Mesenchymal stem cell (in vitro differentiated cells and primary cell): Measurements from ENCODE around the gene NFIB.

Source experiments
- DNase-seq: peaks from one replicate; pipeline ENCODE4 v3.0.0-alpha.2; 2013
- H2AFZ ChIP-seq: one replicate; pipeline ENCODE4 v1.6.1; 2013; ENCODE audit warnings: low read depth, mild to moderate bottlenecking, control low read depth, inconsistent platforms, low read length, moderate library complexity
- H2AK5ac ChIP-seq: 2 replicates; pipeline ENCODE4 v1.6.1; 2013; ENCODE audit warnings: low read length, moderate library complexity, mild to moderate bottlenecking, inconsistent platforms; ENCODE audit not compliant: severe bottlenecking
- H2BK120ac ChIP-seq: one replicate; pipeline ENCODE4 v1.6.1; 2013; ENCODE audit warnings: low read depth, mild to moderate bottlenecking, inconsistent platforms, low read length, moderate library complexity
- H2BK12ac ChIP-seq, 2 experiments: one replicate each; pipeline ENCODE4 v1.6.1; 2013; ENCODE audit warnings: inconsistent platforms in 2 of 2, low read length in 2 of 2, mild to moderate bottlenecking in 2 of 2, moderate library complexity in 2 of 2, control low read depth in 1 of 2
- H2BK15ac ChIP-seq: one replicate; pipeline ENCODE4 v1.6.1; 2013; ENCODE audit warnings: mild to moderate bottlenecking, low read depth, inconsistent platforms; ENCODE audit not compliant: poor library complexity, severe bottlenecking
- H2BK5ac ChIP-seq: 2 replicates; pipeline ENCODE4 v1.6.1; 2013; ENCODE audit warnings: low read depth, mild to moderate bottlenecking, low read length, control low read depth, inconsistent platforms; ENCODE audit not compliant: poor library complexity, severe bottlenecking
- H3K14ac ChIP-seq, 2 experiments: one replicate each; pipeline ENCODE4 v1.6.1; 2013; ENCODE audit warnings: inconsistent platforms in 2 of 2, low read length in 2 of 2, control low read depth in 1 of 2, mild to moderate bottlenecking in 1 of 2, moderate library complexity in 1 of 2
- H3K18ac ChIP-seq, 2 experiments: one replicate each; pipeline ENCODE4 v1.6.1; 2013; ENCODE audit warnings: inconsistent platforms in 2 of 2, low read length in 2 of 2, control low read depth in 1 of 2, low read depth in 1 of 2, mild to moderate bottlenecking in 1 of 2
- H3K23ac ChIP-seq, 2 experiments: one replicate each; pipeline ENCODE4 v1.6.1; 2013; ENCODE audit warnings: inconsistent platforms in 2 of 2, low read length in 2 of 2, mild to moderate bottlenecking in 2 of 2, moderate library complexity in 2 of 2, control low read depth in 1 of 2
- H3K27ac ChIP-seq: 2 replicates; pipeline ENCODE4 v1.5.1; 2013; ENCODE audit warnings: mild to moderate bottlenecking, moderate library complexity, low read length, control low read depth, inconsistent platforms; ENCODE audit not compliant: poor library complexity, severe bottlenecking
- H3K27me3 ChIP-seq, 2 experiments: 2 replicates each; pipeline versions ENCODE4 v1.6.1 to v1.7.0; 2013; ENCODE audit warnings: low read length in 2 of 2, mild to moderate bottlenecking in 2 of 2, moderate library complexity in 2 of 2, control low read depth in 1 of 2, inconsistent platforms in 1 of 2; ENCODE audit not compliant: control insufficient read depth in 1 of 2, insufficient read depth in 1 of 2
- H3K36me3 ChIP-seq, 2 experiments: 2 replicates each; pipeline versions ENCODE4 v1.6.1 to v1.7.0; 2013; ENCODE audit warnings: low read length in 2 of 2, control low read depth in 1 of 2, inconsistent platforms in 1 of 2, low read depth in 1 of 2, mild to moderate bottlenecking in 1 of 2; ENCODE audit not compliant: insufficient read depth in 2 of 2, control insufficient read depth in 1 of 2
- H3K4ac ChIP-seq, 2 experiments: one replicate each; pipeline ENCODE4 v1.6.1; 2013; ENCODE audit warnings: inconsistent platforms in 2 of 2, low read length in 2 of 2, mild to moderate bottlenecking in 2 of 2, moderate library complexity in 2 of 2, control low read depth in 1 of 2, low read depth in 1 of 2
- H3K4me1 ChIP-seq: 2 replicates; pipeline ENCODE4 v1.6.1; 2013; ENCODE audit warnings: low read depth, low read length, control low read depth; ENCODE audit not compliant: control insufficient read depth, insufficient read depth
- H3K4me2 ChIP-seq: 2 replicates; pipeline ENCODE4 v1.6.1; 2013; ENCODE audit warnings: low read length, mild to moderate bottlenecking, inconsistent platforms; ENCODE audit not compliant: poor library complexity, severe bottlenecking
- H3K4me3 ChIP-seq, 2 experiments: 2 replicates each; pipeline versions ENCODE4 v1.5.1 to v1.7.0; 2013; ENCODE audit warnings: low read length in 2 of 2, mild to moderate bottlenecking in 2 of 2, control low read depth in 1 of 2, low read depth in 1 of 2; ENCODE audit not compliant: insufficient read depth in 1 of 2
- H3K79me1 ChIP-seq: replicated peaks from 2 replicates; pipeline ENCODE4 v1.6.1; 2013; ENCODE audit warnings: mild to moderate bottlenecking, control low read depth, low read length, inconsistent platforms; ENCODE audit not compliant: poor library complexity, severe bottlenecking
- H3K9ac ChIP-seq: 2 replicates; pipeline ENCODE4 v1.7.0; 2013; ENCODE audit warnings: mild to moderate bottlenecking, low read length, moderate library complexity
- H3K9me3 ChIP-seq: 2 replicates; pipeline ENCODE4 v1.7.0; 2013; ENCODE audit warnings: mild to moderate bottlenecking, low read length; ENCODE audit not compliant: control insufficient read depth
- H4K8ac ChIP-seq: one replicate; pipeline ENCODE4 v1.6.1; 2013; ENCODE audit warnings: inconsistent platforms, mild to moderate bottlenecking, low read length, moderate library complexity
- H4K91ac ChIP-seq: one replicate; pipeline ENCODE4 v1.6.1; 2013; ENCODE audit warnings: mild to moderate bottlenecking, low read length, inconsistent platforms
- WGBS: methylation state at CpG from one replicate; pipeline ENCODE4 v1.1.7; 2013; ENCODE audit warnings: mixed read lengths; 5-methylcytosine and 5-hydroxymethylcytosine counted together

The NFIB gene

DNA sequence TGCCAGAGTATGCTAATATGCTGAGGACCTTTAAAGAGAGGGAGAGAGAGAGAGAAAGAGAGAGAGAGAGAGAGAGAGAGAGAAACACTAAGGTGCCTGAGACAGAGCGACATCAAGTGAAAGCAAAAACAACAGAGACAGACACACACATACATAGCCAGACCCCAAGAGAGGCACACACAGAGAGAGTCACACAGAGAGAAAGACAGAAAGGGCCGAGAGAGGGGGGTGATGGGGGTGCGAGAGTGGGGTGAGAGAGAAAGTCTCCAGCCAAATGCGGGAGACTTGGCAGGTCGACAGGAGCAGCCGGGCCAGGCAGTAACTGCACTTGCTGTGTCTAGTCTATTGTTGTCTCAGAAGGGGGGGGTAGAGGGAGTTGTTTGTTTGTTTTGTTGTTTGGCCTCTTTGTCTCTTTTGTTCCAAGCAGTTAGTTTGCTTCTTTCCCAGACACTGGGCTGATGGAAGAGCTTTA lies 30.1 kb upstream of the NFIB start:
- Histone ChIP-seq H4K91ac (no peak overlapping the region), H3K4me3 (peak overlapping the region in 1 of 2 experiments; percentile 63), H3K4me1 (peaks cover 32% of the 10 kb centered on the region), H3K4ac (no peak overlapping the region), H3K27ac (no peak overlapping the region), H3K9ac (peak overlapping the region; percentile 54), H3K79me1 (no peaks in the 10 kb centered on the region), H3K9me3 (no peaks in the 10 kb centered on the region), H3K4me2 (no peak overlapping the region), H3K27me3 (peaks cover 83 to 100% of the 10 kb centered on the region in 2 experiments), H3K14ac (no peak overlapping the region), H3K18ac (no peak overlapping the region), H2BK5ac (no peak overlapping the region), H4K8ac (no peak overlapping the region), H3K23ac (no peak overlapping the region), H2AK5ac (no peak overlapping the region), H2BK15ac (no peak overlapping the region), H2AFZ (no peak overlapping the region), H3K36me3 (no peaks in the 10 kb centered on the region), H2BK12ac (no peak overlapping the region), H2BK120ac (no peak overlapping the region)
- no peak for DNase-seq
- 26% methylated on average over 5 of the region's 6 CpGs for WGBS

DNA sequence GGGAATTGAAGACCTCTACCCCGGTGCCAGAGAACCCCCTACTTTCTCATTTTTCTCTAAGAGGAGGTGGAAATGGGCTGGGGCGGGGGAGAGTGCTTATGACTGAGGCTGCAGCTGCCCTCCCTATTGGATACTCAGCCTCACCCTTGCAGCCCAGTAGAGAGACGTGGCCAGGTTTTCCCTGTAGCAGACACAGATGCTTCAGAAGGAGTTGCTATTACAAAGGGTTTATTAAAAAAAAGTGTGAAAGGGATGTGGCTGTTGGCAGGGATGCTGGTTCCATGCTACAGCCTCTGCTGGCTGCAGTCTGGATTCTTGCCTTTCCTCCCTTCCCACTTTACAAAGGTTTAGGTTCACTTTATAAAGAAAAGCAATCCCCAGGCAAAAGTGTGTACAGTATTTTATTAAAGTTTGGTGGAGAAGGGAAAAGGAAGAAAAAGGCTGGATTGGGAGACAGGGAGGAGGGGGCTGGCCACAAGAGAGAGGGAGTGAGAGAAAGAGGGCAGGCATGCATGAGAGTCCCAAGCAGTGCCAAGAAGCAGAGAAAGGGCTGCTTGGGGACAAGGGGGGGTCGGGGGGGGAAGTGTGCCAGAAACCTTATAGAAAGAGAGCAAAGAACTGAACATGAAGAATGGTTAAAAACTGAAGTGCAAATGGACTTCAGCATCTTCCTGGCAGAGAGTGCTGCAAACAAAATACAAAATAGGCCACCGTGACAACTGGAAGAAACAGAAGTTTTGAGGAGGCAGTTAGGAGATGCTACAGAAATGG lies 29.5 kb upstream of the NFIB start:
- H3K14ac ChIP-seq: no peak overlapping the region
- no peak overlapping the region for H3K18ac ChIP-seq
- no peak overlapping the region for H3K23ac ChIP-seq
- no peak overlapping the region for H4K8ac ChIP-seq
- H2AFZ ChIP-seq: no peak overlapping the region
- H3K79me1 ChIP-seq: no peaks in the 10 kb centered on the region
- H3K4me1 ChIP-seq: peaks cover 27% of the 10 kb centered on the region
- no peak for DNase-seq
- H3K9ac ChIP-seq: peak overlapping the region; percentile 54
- H2BK12ac ChIP-seq: no peak overlapping the region
- no peak overlapping the region for H2BK5ac ChIP-seq
- no peak overlapping the region for H2AK5ac ChIP-seq
- H2BK15ac ChIP-seq: no peak overlapping the region
- H3K27ac ChIP-seq: no peak overlapping the region
- peak overlapping the region in 1 of 2 experiments; percentile 63 for H3K4me3 ChIP-seq
- H3K9me3 ChIP-seq: no peaks in the 10 kb centered on the region
- H3K4me2 ChIP-seq: no peak overlapping the region
- H3K27me3 ChIP-seq: peaks cover 76 to 96% of the 10 kb centered on the region in 2 experiments
- no peak overlapping the region for H3K4ac ChIP-seq
- H3K36me3 ChIP-seq: no peaks in the 10 kb centered on the region
- WGBS: 45% methylated on average over 3 of the region's 5 CpGs
- H2BK120ac ChIP-seq: no peak overlapping the region
- H4K91ac ChIP-seq: no peak overlapping the region

DNA sequence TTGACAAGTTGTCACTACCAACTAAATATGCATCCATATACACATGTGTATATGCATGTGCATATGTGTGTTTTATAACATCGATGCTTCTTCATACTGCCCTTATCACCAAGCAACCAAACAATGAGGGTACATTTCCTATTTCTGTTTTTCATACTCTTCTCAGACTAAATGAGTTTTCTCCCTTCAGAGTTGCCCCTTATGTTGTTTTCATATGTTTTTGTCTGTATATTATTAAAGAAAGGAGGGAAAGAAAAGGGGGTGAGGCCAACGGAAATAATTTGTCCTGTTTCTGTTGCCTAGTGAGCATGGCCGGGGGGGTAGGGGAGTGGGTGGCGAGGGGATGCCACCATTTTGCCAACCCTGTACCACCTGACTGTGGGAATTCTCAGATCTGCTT lies 28.8 kb upstream of the NFIB start:
- Histone ChIP-seq H3K14ac (no peak overlapping the region), H3K27ac (no peak overlapping the region), H3K4me3 (no peak overlapping the region), H2AK5ac (no peak overlapping the region), H3K79me1 (no peaks in the 10 kb centered on the region), H3K4ac (no peak overlapping the region), H3K4me2 (no peak overlapping the region), H3K18ac (no peak overlapping the region), H4K91ac (no peak overlapping the region), H4K8ac (no peak overlapping the region), H3K9ac (no peak overlapping the region), H3K23ac (no peak overlapping the region), H2BK15ac (no peak overlapping the region), H2BK12ac (no peak overlapping the region), H2BK120ac (no peak overlapping the region), H2AFZ (no peak overlapping the region), H3K36me3 (no peaks in the 10 kb centered on the region), H3K4me1 (peaks cover 20% of the 10 kb centered on the region), H3K27me3 (peaks cover 69 to 89% of the 10 kb centered on the region in 2 experiments), H3K9me3 (no peaks in the 10 kb centered on the region), H2BK5ac (no peak overlapping the region)
- WGBS: 78% methylated on average over 4 of the region's 4 CpGs
- DNase-seq: no peak

DNA sequence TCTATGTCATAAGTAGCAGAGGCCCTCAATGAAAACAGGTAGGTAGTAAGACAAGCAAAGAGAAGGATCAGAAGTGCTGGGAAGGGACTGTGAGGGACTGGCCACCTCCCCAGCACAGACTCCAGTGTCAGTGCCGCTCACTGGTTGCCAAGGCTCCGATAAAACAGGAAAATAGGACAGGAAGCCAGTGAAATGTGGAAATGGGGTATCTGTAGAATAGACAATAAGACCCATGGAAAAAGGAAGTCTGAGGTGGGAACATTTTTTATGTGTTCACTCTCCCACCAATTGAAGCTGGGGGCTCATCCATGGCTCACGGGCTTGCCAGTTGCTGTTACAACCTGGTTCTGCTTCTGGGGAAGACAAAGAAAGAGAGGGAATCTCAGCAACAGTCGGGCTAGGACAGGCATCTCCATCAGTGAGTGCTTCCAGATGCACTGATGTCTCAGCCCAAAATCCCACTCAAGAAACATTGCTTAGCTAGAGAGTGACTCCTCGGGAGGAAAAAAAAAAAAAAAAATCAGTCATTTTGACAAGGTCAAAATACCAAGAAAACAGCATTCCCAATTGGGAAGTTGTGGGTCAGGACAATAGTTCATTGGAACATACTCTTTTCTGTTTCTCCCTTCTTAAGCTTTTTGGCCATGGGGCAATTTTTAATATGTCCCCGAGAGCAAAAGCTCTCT lies 27.6 kb upstream of the NFIB start:
- Histone ChIP-seq H2BK15ac (no peak overlapping the region), H3K27me3 (peaks cover 58 to 78% of the 10 kb centered on the region in 2 experiments), H3K9ac (no peak overlapping the region), H3K79me1 (no peaks in the 10 kb centered on the region), H3K14ac (no peak overlapping the region), H4K8ac (no peak overlapping the region), H3K4me2 (no peak overlapping the region), H3K4me1 (peaks cover 10% of the 10 kb centered on the region), H2AK5ac (no peak overlapping the region), H3K9me3 (no peaks in the 10 kb centered on the region), H2BK12ac (no peak overlapping the region), H3K23ac (no peak overlapping the region), H3K4ac (no peak overlapping the region), H4K91ac (no peak overlapping the region), H3K4me3 (no peak overlapping the region), H3K36me3 (no peaks in the 10 kb centered on the region), H2BK120ac (no peak overlapping the region), H2AFZ (no peak overlapping the region), H3K27ac (no peak overlapping the region), H2BK5ac (no peak overlapping the region), H3K18ac (no peak overlapping the region)
- DNase-seq: no peak
- 88% methylated on average over 3 of the region's 6 CpGs for WGBS
